GM23338 (cell line): ENCODE data around the gene C15orf40.

Experiments used
- EZH2 ChIP-seq: fragments of 200-600 bp; sonication (generic); IDR thresholded peaks from one replicate; pipeline ENCODE4 v1.8.0; 2017; ENCODE audit warnings: antibody characterized with exemption, mild to moderate bottlenecking, low read depth; ENCODE audit not compliant: unreplicated experiment
- EZH2phosphoT487 ChIP-seq: fragments of 200-600 bp; sonication (generic); IDR thresholded peaks from one replicate; pipeline ENCODE4 v1.8.1; 2018; ENCODE audit warnings: antibody characterized with exemption; ENCODE audit not compliant: unreplicated experiment
- POLR2AphosphoS5 ChIP-seq: IDR thresholded peaks from 2 replicates; pipeline ENCODE4 v1.6.1; 2016; ENCODE audit warnings: antibody characterized with exemption, low read depth
- TF ChIP-seq, protein P1 (sequence below), 2 experiments: fragments of 200-600 bp in 1 of 2; sonication (generic) in 1 of 2; conservative IDR thresholded peaks; 2 replicates each; pipeline versions ENCODE4 v1.5.1 to v1.6.1; 2016 to 2017; ENCODE audit warnings: antibody characterized with exemption in 2 of 2, low read depth in 2 of 2, mild to moderate bottlenecking in 2 of 2, moderate library complexity in 1 of 2
- TF ChIP-seq, protein P2 (sequence below): IDR thresholded peaks from one replicate; pipeline ENCODE4 v1.6.1; 2018; ENCODE audit warnings: antibody characterized with exemption; ENCODE audit not compliant: unreplicated experiment

- TF ChIP-seq, protein P1, sequence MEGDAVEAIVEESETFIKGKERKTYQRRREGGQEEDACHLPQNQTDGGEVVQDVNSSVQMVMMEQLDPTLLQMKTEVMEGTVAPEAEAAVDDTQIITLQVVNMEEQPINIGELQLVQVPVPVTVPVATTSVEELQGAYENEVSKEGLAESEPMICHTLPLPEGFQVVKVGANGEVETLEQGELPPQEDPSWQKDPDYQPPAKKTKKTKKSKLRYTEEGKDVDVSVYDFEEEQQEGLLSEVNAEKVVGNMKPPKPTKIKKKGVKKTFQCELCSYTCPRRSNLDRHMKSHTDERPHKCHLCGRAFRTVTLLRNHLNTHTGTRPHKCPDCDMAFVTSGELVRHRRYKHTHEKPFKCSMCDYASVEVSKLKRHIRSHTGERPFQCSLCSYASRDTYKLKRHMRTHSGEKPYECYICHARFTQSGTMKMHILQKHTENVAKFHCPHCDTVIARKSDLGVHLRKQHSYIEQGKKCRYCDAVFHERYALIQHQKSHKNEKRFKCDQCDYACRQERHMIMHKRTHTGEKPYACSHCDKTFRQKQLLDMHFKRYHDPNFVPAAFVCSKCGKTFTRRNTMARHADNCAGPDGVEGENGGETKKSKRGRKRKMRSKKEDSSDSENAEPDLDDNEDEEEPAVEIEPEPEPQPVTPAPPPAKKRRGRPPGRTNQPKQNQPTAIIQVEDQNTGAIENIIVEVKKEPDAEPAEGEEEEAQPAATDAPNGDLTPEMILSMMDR (conservative IDR thresholded peaks at IDR 0.05; ENCODE audit: low read depth in 2 of 2) = no peak
- TF ChIP-seq, protein P2, sequence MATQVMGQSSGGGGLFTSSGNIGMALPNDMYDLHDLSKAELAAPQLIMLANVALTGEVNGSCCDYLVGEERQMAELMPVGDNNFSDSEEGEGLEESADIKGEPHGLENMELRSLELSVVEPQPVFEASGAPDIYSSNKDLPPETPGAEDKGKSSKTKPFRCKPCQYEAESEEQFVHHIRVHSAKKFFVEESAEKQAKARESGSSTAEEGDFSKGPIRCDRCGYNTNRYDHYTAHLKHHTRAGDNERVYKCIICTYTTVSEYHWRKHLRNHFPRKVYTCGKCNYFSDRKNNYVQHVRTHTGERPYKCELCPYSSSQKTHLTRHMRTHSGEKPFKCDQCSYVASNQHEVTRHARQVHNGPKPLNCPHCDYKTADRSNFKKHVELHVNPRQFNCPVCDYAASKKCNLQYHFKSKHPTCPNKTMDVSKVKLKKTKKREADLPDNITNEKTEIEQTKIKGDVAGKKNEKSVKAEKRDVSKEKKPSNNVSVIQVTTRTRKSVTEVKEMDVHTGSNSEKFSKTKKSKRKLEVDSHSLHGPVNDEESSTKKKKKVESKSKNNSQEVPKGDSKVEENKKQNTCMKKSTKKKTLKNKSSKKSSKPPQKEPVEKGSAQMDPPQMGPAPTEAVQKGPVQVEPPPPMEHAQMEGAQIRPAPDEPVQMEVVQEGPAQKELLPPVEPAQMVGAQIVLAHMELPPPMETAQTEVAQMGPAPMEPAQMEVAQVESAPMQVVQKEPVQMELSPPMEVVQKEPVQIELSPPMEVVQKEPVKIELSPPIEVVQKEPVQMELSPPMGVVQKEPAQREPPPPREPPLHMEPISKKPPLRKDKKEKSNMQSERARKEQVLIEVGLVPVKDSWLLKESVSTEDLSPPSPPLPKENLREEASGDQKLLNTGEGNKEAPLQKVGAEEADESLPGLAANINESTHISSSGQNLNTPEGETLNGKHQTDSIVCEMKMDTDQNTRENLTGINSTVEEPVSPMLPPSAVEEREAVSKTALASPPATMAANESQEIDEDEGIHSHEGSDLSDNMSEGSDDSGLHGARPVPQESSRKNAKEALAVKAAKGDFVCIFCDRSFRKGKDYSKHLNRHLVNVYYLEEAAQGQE = no peak
- TF ChIP-seq EZH2 (no peak), POLR2AphosphoS5 (no peak), EZH2phosphoT487 (no peak)
Observed at GRCh38 chr15:83030021-83030420, 18.6 kb upstream of the C15orf40 start.
